DOHH2 (cell line): ENCODE data around the gene AKR1B1.
A peak's percentile ranks its signal among the peaks of the same experiment; 100 is the strongest.

ENCODE experiments used
- H3F3A ChIP-seq: fragments of 200-600 bp; sonication (generic), shearing (Covaris generic); 2 replicates; pipeline ENCODE4 v1.6.0; 2016; ENCODE audit warnings: antibody characterized with exemption, mild to moderate bottlenecking; ENCODE audit not compliant: control insufficient read depth, insufficient read depth
- H3K27ac ChIP-seq: fragments of 200-600 bp; sonication (generic); 2 replicates; pipeline ENCODE4 v1.5.1; 2014; ENCODE audit warnings: low read depth, mild to moderate bottlenecking, low read length, moderate library complexity
- H3K27me3 ChIP-seq: fragments of 200-600 bp; sonication (generic); 2 replicates; pipeline ENCODE4 v1.6.1; 2014; ENCODE audit warnings: mild to moderate bottlenecking, low read length, mixed read lengths; ENCODE audit not compliant: control insufficient read depth
- H3K36me3 ChIP-seq: fragments of 200-600 bp; sonication (generic); 2 replicates; pipeline ENCODE4 v1.6.1; 2014; ENCODE audit warnings: mild to moderate bottlenecking, low read length, moderate library complexity, mixed read lengths; ENCODE audit not compliant: control insufficient read depth
- H3K4me1 ChIP-seq: fragments of 200-600 bp; sonication (generic); 2 replicates; pipeline ENCODE4 v1.6.1; 2014; ENCODE audit warnings: mild to moderate bottlenecking, low read length, mixed read lengths; ENCODE audit not compliant: control insufficient read depth
- H3K4me2 ChIP-seq: fragments of 200-600 bp; sonication (generic); 2 replicates; pipeline ENCODE4 v1.6.0; 2014; ENCODE audit warnings: mild to moderate bottlenecking, low read length, moderate library complexity
- H3K4me3 ChIP-seq: fragments of 200-600 bp; sonication (generic); 2 replicates; pipeline ENCODE4 v1.5.1; 2014; ENCODE audit warnings: mild to moderate bottlenecking, low read length, mixed read lengths
- H3K79me2 ChIP-seq: fragments of 200-600 bp; sonication (generic); 2 replicates; pipeline ENCODE4 v1.6.1; 2014; ENCODE audit warnings: mild to moderate bottlenecking, low read length, mixed read lengths; ENCODE audit not compliant: control insufficient read depth
- H3K9me2 ChIP-seq: fragments of 200-600 bp; sonication (generic); replicated peaks from 2 replicates; pipeline ENCODE4 v1.6.1; 2014; ENCODE audit warnings: mild to moderate bottlenecking, low read length, mixed read lengths; ENCODE audit not compliant: control insufficient read depth
- H3K9me3 ChIP-seq: fragments of 200-600 bp; sonication (generic); 2 replicates; pipeline ENCODE4 v1.6.1; 2014; ENCODE audit warnings: antibody characterized with exemption, low read length, mixed read lengths; ENCODE audit not compliant: control insufficient read depth, insufficient read depth
- H4K20me1 ChIP-seq: fragments of 200-600 bp; sonication (generic); 2 replicates; pipeline ENCODE4 v1.6.0; 2014; ENCODE audit warnings: low read depth, mild to moderate bottlenecking, antibody characterized with exemption, low read length, moderate library complexity; ENCODE audit not compliant: control insufficient read depth, insufficient read depth
- EZH2phosphoT487 ChIP-seq: fragments of 200-600 bp; sonication (generic); IDR thresholded peaks from 2 replicates; pipeline ENCODE4 v1.6.1; 2017; ENCODE audit warnings: borderline replicate concordance, mild to moderate bottlenecking, antibody characterized with exemption, low read length, moderate library complexity, mixed read lengths
- TF ChIP-seq, protein P1 (sequence below): fragments of 200-600 bp; sonication (generic); IDR thresholded peaks from one replicate; pipeline ENCODE4 v1.5.1; 2014; ENCODE audit warnings: antibody characterized with exemption, mild to moderate bottlenecking, low read depth, low read length; ENCODE audit not compliant: poor library complexity, severe bottlenecking

The AKR1B1 gene

DNA sequence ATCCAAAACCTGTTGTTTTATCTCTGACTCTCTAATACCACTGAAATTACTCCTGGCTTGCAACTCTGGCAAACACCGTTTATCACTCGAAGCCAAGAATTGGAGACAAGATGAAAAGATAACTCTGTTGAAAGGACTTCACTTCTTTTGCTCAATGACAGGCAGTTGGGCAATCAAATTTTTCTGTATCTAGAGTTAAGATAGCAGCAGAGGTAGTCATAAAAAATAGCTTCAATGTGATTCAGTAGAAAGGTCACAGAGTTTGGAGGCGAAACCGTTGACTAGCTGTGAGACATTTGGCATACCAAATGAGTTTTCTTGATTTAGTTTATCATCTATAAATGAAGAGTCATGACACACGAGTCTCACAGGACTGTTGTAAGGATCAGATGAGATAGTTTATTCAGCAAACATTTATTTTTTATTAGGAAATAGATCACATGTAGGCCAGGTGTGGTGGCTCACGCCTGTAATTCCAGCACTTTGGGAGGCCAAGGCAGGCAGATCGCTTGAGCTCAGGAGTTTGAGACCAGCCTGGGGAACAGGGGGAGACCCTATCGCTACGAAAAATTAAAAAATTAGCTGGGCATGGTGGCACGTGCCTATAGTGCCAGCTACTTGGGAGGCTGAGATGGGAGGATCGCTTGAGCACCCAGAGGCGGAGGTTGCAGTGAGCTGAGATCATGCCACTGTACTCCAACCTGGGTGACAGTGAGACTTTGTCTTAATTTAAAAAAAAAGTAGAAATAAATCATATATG lies 23.6 kb downstream of the AKR1B1 start:
- Histone ChIP-seq H4K20me1 (no peaks in the 10 kb centered on the region), H3K27me3 (no peaks in the 10 kb centered on the region), H3K9me2 (no peaks in the 10 kb centered on the region), H3K4me1 (peaks cover 26% of the 10 kb centered on the region), H3K4me3 (no peak overlapping the region), H3K4me2 (no peak overlapping the region), H3K36me3 (peaks cover 3% of the 10 kb centered on the region; the same call in 1 of the 2 replicates), H3K27ac (no peak overlapping the region), H3K79me2 (no peaks in the 10 kb centered on the region), H3F3A (peaks cover 3% of the 10 kb centered on the region; the same call in 1 of the 2 replicates), H3K9me3 (no peaks in the 10 kb centered on the region)
- TF ChIP-seq, protein P1, sequence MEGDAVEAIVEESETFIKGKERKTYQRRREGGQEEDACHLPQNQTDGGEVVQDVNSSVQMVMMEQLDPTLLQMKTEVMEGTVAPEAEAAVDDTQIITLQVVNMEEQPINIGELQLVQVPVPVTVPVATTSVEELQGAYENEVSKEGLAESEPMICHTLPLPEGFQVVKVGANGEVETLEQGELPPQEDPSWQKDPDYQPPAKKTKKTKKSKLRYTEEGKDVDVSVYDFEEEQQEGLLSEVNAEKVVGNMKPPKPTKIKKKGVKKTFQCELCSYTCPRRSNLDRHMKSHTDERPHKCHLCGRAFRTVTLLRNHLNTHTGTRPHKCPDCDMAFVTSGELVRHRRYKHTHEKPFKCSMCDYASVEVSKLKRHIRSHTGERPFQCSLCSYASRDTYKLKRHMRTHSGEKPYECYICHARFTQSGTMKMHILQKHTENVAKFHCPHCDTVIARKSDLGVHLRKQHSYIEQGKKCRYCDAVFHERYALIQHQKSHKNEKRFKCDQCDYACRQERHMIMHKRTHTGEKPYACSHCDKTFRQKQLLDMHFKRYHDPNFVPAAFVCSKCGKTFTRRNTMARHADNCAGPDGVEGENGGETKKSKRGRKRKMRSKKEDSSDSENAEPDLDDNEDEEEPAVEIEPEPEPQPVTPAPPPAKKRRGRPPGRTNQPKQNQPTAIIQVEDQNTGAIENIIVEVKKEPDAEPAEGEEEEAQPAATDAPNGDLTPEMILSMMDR: no peak
- TF ChIP-seq EZH2phosphoT487: no peak

- Histone ChIP-seq H4K20me1 (no peaks in the 10 kb centered on the region), H3K27ac (no peak overlapping the region), H3K36me3 (no peaks in the 10 kb centered on the region), H3K27me3 (peaks cover 5% of the 10 kb centered on the region; the same call in 1 of the 2 replicates), H3K4me1 (peaks cover 26% of the 10 kb centered on the region), H3F3A (peaks cover 3% of the 10 kb centered on the region; the same call in 1 of the 2 replicates), H3K9me3 (no peaks in the 10 kb centered on the region), H3K4me2 (no peak overlapping the region), H3K4me3 (no peak overlapping the region), H3K9me2 (no peaks in the 10 kb centered on the region), H3K79me2 (no peaks in the 10 kb centered on the region)
- no peak for TF ChIP-seq EZH2phosphoT487
- TF ChIP-seq, protein P1: no peak
Observed at GRCh38 chr7:134434701-134435100, 24.2 kb downstream of the AKR1B1 start.

GRCh38 chr7:134433430-134433829 lies 25.5 kb downstream of the AKR1B1 start:
- H3K4me2 ChIP-seq: peak overlapping the region; percentile 86
- peaks cover 3% of the 10 kb centered on the region; the same call in 1 of the 2 replicates for H3F3A ChIP-seq
- TF ChIP-seq, protein P1: no peak
- H3K9me2 ChIP-seq: no peaks in the 10 kb centered on the region
- H3K79me2 ChIP-seq: no peaks in the 10 kb centered on the region
- H3K27me3 ChIP-seq: peaks cover 8% of the 10 kb centered on the region; the same call in 1 of the 2 replicates
- no peak overlapping the region for H3K27ac ChIP-seq
- H3K4me3 ChIP-seq: peak overlapping the region; percentile 73
- H4K20me1 ChIP-seq: no peaks in the 10 kb centered on the region
- H3K36me3 ChIP-seq: no peaks in the 10 kb centered on the region
- H3K9me3 ChIP-seq: no peaks in the 10 kb centered on the region
- H3K4me1 ChIP-seq: peaks cover 26% of the 10 kb centered on the region
